Stomach smooth muscle (tissue), 2 donors: ENCODE data around the gene ARHGDIA.

Experiments used
- H3K27ac ChIP-seq: one replicate; pipeline ENCODE4 v1.7.0; 2013; ENCODE audit warnings: mild to moderate bottlenecking, low read length, inconsistent platforms
- H3K27me3 ChIP-seq, 2 donors: one replicate each; pipeline ENCODE4 v1.7.0; 2013; ENCODE audit warnings: low read length in 2 of 2; ENCODE audit not compliant: insufficient read depth in 2 of 2, control insufficient read depth in 1 of 2
- H3K36me3 ChIP-seq, 2 donors: one replicate each; pipeline ENCODE4 v1.7.0; 2013; ENCODE audit warnings: low read length in 2 of 2; ENCODE audit not compliant: control insufficient read depth in 2 of 2, insufficient read depth in 2 of 2
- H3K4me1 ChIP-seq: one replicate; pipeline ENCODE4 v1.7.0; 2013; ENCODE audit warnings: low read length; ENCODE audit not compliant: control insufficient read depth, insufficient read depth
- H3K4me3 ChIP-seq, 2 donors: one replicate each; pipeline ENCODE4 v1.7.0; 2013; ENCODE audit warnings: low read length in 2 of 2
- H3K9ac ChIP-seq, 2 donors: one replicate each; pipeline ENCODE4 v1.7.0; 2013; ENCODE audit warnings: low read length in 2 of 2, mild to moderate bottlenecking in 1 of 2
- H3K9me3 ChIP-seq, 2 donors: one replicate each; pipeline ENCODE4 v1.7.0; 2013; ENCODE audit warnings: low read length in 2 of 2; ENCODE audit not compliant: control insufficient read depth in 2 of 2
- donor health status: healthy.
- donor health status: Pancreatic carcinoma.

ARHGDIA gene

GRCh38 chr17:81898885-81899284 is 27.7 kb upstream of the ARHGDIA start:
- Histone ChIP-seq H3K9me3 (no peaks in the 10 kb centered on the region), H3K27ac (no peak overlapping the region), H3K4me3 (no peak overlapping the region), H3K4me1 (peaks cover 12% of the 10 kb centered on the region), H3K27me3 (peaks cover 5 to 19% of the 10 kb centered on the region in 2 donors), H3K36me3 (peaks cover 9 to 33% of the 10 kb centered on the region in 2 donors), H3K9ac (no peak overlapping the region)

- H3K36me3 ChIP-seq, result peaks cover 9 to 34% of the 10 kb centered on the region in 2 donors
- no peak overlapping the region for H3K4me3 ChIP-seq
- peaks cover 5 to 19% of the 10 kb centered on the region in 2 donors for H3K27me3 ChIP-seq
- no peak overlapping the region for H3K27ac ChIP-seq
- H3K9ac ChIP-seq, result no peak overlapping the region
- no peaks in the 10 kb centered on the region for H3K9me3 ChIP-seq
- H3K4me1 ChIP-seq, result peaks cover 12% of the 10 kb centered on the region
Observed at GRCh38 chr17:81898029-81898866, 27.1 kb upstream of the ARHGDIA start.

DNA sequence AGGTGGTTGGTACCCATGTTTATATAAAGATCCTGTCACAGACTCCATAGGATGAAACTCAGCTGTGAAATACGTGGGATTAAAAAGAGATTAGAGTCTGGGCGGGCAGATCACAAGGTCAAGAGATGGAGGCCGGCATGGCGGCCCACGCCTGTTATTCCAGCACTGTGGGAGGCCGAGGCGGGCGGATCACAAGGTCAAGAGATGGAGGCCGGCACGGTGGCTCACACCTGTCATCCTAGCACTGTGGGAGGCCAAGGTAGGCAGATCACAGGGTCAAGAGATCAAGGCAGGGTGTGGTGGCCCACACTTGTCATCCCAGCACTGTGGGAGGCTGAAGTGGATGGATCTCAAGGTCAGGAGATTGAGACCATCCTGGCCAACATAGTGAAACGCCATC is 24.3 kb upstream of the ARHGDIA start:
- Histone ChIP-seq H3K9me3 (no peaks in the 10 kb centered on the region), H3K4me1 (peaks cover 8% of the 10 kb centered on the region), H3K27ac (no peak overlapping the region), H3K36me3 (peaks cover 9 to 34% of the 10 kb centered on the region in 2 donors), H3K9ac (no peak overlapping the region), H3K4me3 (no peak overlapping the region), H3K27me3 (no peaks in the 10 kb centered on the region)

- Histone ChIP-seq H3K27me3 (no peaks in the 10 kb centered on the region), H3K27ac (no peak overlapping the region), H3K36me3 (peaks cover 24 to 43% of the 10 kb centered on the region in 2 donors), H3K4me1 (peaks cover 19% of the 10 kb centered on the region), H3K9me3 (no peaks in the 10 kb centered on the region), H3K4me3 (peak overlapping the region; percentile 81 to 83), H3K9ac (peak overlapping the region in 1 of 2 donors; percentile 74)
Observed at GRCh38 chr17:81891303-81891552, 20.1 kb upstream of the ARHGDIA start.

DNA sequence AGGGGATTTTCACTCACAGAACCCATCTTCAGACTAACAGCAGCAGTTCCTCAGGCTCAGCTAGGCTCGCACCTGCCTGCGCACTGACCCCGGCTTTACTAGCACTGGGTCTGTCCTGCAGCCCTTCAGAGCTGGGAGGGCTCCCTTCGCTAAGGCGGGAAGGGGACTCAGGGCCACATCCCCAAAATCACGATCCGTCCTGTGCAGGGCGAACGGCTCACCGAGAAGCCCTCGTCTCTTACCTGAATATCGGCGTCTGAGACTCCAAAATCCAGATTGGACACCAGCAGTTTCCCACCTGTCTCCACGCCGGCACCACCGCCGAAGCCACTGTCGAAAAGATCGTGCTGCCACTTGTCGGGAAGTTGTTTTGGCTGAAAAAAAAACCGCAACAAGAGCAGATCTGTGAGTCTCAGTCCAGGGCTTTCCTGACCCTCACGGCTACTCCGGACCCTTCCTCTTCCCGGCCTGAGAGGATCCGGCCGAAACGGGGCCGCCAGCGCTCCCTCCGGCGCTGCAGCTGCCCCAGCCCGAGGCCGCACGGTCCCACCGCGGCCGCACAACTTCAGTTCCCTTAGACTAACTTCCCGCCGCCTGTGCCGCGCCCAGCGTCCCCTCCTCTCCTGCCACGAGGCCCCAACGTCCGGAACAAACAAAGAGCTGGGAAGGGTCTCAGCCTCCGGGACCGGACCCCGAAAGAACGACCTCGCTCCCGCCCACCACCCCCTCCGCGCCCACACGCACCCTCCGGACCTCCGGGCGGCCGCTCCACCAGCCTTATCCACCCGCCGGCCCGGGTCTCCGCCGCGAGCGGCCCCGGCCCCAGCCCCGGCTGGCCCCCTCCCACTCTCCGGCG is 19.5 kb upstream of the ARHGDIA start:
- H3K36me3 ChIP-seq, result peaks cover 24 to 47% of the 10 kb centered on the region in 2 donors

GRCh38 chr17:81889602-81890001 is 18.5 kb upstream of the ARHGDIA start:
- Histone ChIP-seq H3K9ac (no peak overlapping the region), H3K9me3 (no peaks in the 10 kb centered on the region), H3K4me1 (peaks cover 19% of the 10 kb centered on the region), H3K27ac (no peak overlapping the region), H3K27me3 (no peaks in the 10 kb centered on the region), H3K36me3 (peaks cover 21 to 47% of the 10 kb centered on the region in 2 donors), H3K4me3 (no peak overlapping the region)

More for the DNA sequence above, 19.5 kb upstream of the ARHGDIA start:
- H3K9me3 ChIP-seq, result no peaks in the 10 kb centered on the region
- peak overlapping the region; percentile 58 for H3K27ac ChIP-seq
- H3K9ac ChIP-seq, result peak overlapping the region; percentile 74 to 83
- no peaks in the 10 kb centered on the region for H3K27me3 ChIP-seq
- peak overlapping the region; percentile 81 to 83 for H3K4me3 ChIP-seq
- peaks cover 19% of the 10 kb centered on the region for H3K4me1 ChIP-seq

DNA sequence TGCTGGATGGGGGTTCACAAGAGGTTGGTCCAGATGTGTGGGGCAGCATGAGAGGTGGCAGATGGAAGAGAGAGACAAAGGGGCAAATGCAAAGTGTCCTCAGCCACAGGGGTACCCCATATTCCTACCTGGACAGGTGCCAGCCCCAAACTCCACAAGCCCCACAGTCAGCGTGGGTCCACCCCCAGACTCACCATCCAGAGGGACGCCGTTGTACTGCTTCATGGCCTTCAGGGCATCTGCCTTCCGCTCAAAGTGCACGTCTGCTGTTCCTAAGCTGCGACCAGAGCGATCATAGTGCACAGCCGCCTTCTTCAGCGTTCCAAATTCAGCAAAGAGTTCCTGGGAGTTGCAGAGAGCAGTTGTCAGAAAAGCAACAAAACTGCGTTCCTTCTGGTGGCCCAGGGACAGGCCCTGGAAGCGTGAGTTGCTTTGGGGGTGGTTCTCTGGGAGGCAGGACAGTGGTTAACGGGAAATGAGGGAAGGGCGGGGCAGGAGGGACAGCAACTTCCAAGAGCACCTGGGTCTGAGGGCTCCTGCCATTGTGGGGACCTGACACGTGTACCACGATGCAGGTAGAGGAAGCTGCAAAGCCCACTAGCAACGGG is 18.0 kb upstream of the ARHGDIA start:
- Histone ChIP-seq H3K27me3 (no peaks in the 10 kb centered on the region), H3K9ac (no peak overlapping the region), H3K4me3 (no peak overlapping the region), H3K4me1 (peaks cover 19% of the 10 kb centered on the region), H3K27ac (no peak overlapping the region), H3K9me3 (no peaks in the 10 kb centered on the region), H3K36me3 (peaks cover 21 to 47% of the 10 kb centered on the region in 2 donors)

- peaks cover 21 to 48% of the 10 kb centered on the region in 2 donors for H3K36me3 ChIP-seq
- H3K27me3 ChIP-seq, result no peaks in the 10 kb centered on the region
- H3K4me1 ChIP-seq, result peaks cover 19% of the 10 kb centered on the region
- H3K9ac ChIP-seq, result no peak overlapping the region
- no peaks in the 10 kb centered on the region for H3K9me3 ChIP-seq
- no peak overlapping the region for H3K4me3 ChIP-seq
- H3K27ac ChIP-seq, result no peak overlapping the region
Observed at GRCh38 chr17:81888105-81888987, 17.2 kb upstream of the ARHGDIA start.

DNA sequence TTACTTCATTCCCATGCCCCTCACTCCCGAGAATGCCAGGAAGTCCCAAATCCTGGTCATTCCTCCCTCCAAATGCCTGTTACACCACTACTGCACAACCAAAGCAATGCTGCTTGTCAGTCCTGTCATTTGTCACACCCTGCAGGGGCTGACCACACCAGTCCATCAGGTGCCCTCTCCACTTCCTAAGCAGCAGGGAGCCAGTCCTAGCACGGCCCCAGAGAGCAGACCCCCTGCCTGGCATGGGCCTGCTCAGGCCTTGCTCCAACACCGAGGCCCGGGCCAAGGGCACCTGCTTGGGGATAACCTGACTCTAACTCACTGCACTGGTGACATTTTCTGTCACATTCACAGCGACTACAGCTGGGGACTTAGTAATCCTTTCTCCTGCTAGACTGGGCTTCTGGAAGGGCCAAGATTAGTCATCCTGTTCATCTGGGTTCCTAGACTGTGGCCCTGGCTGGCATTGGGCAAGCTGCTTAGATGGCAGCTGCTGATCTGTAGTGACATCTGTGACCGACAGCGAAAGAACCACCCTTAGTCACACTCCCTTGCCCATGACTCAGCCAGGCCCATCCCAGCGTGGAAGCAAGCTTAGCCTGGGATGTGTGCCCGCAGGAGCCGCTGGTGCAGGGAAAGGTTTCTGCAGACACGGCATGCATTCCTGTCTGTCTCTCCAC is 14.9 kb upstream of the ARHGDIA start:
- Histone ChIP-seq H3K27ac (no peak overlapping the region), H3K9ac (no peak overlapping the region), H3K9me3 (no peaks in the 10 kb centered on the region), H3K36me3 (peaks cover 21 to 48% of the 10 kb centered on the region in 2 donors), H3K4me3 (no peak overlapping the region), H3K27me3 (no peaks in the 10 kb centered on the region), H3K4me1 (peaks cover 16% of the 10 kb centered on the region)
